DMS153 (cell line): ENCODE measurements around the gene TMEM179B.
"Not testable (repeated sequence)": the region's sequence is repeated elsewhere in the genome, so short reads cannot be mapped to it uniquely, and the experiment has no call there.

ENCODE experiments used
- DNase-seq: peaks from one replicate; lab custom pipeline; 2025; lab: John Stamatoyannopoulos, UW

TMEM179B gene

DNA sequence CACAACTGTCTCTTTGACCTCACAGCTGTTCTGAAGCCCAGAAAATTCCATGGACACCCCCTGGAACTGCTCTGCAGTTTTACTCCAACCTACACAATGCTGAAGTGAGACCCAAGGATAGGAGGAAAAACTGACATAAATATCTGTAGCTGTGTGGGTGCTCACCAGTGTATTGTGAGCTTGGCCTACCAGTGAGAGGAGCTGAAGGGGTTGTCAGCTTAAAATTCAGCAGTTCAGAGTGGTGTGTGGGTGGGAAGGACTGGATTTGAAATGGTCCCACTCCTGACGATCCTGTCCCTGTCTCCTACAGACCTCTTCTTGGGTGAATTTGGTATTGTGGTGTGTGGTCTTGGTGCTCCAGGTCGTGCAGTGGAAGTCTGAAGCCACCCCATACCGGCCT, 2.4 kb downstream of the TMEM179B start:
- no peak for DNase-seq

DNA sequence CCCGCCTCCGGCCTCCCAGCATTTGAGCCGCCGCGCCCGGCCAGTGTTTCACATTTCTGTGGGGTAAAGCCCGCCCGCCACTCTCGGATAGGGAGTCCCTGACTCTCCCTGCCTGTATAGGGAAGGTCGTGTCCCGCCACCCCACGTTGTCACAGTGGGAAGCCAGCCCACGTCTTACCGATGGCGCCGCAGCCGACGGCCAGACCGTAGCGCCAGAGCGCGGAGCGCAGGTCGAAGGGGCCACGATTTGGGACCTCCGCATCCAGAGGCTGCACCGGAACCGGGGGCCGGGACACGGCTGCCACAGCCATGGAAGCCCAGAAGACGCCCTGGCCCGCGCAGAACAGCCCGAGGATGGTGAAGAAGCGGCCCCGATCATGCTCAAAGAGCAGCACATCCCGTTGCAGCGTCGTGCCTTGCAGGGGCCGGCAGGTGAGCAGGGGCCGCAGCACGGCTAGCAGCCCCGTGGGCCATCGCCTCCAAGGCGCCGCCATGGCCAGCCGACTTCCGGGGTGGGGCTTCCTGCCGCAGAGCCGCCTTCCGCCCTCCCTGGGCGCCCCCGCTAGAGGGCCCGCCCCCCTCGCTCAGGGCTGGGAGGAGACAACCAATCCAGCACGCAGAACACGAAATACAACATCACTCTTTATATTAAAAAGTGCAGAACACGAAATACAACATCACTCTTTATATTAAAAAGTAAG, 4.4 kb downstream of the TMEM179B start, which contains the start of gene TMEM223:
Gene TMEM223, minus strand, starts transcription at position 506 of the 701 bp plus-strand sequence. Its CDS starts 12 bp downstream, at position 494.
- peak; percentile 55 for DNase-seq

DNA sequence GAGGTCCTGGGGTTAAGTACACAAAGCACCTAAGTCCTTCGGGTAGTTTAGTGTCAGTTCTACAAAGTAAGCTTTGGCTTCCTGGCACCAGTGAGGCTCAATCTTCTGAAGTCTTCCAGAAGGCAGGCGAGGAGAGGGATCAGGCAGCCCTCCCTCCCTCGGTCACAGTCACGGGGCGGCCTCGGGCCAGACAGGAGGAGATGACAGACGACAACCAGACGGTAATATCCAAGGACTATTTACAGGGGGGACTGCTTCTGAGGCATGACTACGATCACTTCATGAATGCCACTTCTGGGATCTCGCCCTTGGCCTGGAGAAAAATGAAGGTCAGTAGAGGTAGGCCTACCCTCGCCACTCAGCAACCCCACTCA, 5.0 kb downstream of the TMEM179B start:
- DNase-seq, result no peak

DNA sequence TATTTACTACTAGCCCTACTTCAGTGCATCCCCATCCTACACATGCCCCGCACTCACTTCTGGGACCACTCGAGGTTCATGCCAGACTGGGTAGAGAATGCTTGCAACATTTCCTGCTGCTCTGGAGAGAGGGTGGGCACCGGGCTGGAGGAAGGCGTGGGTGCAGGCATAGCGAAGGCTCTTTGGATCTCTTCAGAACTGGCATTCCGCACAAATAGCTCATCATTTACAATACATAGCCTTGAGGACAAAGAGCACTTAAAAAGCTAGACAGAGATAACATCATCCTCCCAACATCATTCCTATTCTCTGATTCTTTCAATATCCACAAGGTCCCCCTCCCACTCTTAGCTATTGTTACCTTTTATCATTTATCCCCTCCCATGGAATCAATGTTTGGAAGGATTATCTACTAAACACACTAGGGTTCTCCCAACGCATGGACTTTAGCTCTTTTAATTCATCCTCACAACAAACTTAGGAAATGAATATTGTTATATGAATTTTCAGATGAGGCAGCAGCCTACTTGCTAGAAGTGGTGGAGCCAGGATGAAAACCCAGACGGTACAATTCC, 7.1 kb downstream of the TMEM179B start:
- DNase-seq, result no peak

DNA sequence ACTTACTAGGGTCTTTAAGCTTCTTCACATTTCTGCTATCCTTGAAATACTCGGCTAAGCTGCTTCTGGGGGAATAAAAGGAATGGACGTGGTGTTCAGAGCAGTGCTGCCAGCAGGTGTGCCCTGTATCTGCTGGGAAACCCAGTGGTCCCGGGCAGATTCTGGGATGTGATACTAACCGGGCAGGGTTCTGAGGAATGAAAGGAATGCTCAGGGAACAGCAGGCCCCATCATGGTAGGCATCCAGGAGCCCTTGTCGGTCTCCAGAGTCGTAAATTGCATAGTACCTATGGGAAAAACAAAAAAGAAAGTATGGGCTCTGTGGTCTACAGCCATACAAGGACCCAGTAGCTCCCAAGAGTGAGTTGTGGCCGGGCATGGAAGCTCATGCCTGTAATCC, 9.1 kb downstream of the TMEM179B start:
- no peak for DNase-seq

DNA sequence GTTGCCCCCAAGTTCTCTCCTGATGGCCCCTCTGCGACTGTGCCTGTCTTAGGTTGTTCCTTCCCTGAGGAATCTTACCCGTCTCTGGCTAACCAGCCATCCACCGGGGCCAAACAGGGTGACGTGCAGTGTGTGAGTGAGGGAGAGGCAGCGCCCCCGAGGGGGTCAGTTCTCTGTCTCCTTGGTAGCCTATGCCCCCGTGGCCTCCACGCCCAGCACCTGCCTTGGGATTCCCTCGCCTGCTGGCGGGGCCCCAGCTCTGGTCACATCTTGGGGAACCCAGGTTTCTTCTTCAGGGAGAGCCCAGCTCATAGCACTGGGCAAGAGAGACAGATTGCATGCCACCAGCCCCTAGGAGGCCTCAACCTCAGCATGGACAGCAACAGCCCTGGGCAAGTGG, 12.3 kb downstream of the TMEM179B start:
- DNase-seq, result no peak

DNA sequence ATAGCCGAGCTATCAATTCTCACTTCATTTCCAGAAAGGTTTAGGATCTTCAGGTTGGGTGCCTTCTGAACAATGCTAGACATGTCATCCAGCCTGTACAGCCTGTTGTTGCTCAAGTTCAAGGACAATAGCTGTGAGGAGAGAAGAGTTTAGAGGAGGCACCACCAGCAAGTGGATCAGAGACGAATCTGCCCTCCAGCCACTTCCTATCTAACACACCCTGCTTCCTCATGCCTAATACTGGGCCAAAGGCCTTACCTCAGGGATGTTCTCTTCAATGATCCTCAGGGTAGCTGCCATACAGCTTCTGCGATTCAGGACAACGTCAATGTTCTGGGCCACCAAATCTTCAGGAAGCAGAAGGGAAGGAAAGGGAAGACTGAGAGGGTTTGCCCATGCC, 13.9 kb downstream of the TMEM179B start:
- DNase-seq, result no peak

DNA sequence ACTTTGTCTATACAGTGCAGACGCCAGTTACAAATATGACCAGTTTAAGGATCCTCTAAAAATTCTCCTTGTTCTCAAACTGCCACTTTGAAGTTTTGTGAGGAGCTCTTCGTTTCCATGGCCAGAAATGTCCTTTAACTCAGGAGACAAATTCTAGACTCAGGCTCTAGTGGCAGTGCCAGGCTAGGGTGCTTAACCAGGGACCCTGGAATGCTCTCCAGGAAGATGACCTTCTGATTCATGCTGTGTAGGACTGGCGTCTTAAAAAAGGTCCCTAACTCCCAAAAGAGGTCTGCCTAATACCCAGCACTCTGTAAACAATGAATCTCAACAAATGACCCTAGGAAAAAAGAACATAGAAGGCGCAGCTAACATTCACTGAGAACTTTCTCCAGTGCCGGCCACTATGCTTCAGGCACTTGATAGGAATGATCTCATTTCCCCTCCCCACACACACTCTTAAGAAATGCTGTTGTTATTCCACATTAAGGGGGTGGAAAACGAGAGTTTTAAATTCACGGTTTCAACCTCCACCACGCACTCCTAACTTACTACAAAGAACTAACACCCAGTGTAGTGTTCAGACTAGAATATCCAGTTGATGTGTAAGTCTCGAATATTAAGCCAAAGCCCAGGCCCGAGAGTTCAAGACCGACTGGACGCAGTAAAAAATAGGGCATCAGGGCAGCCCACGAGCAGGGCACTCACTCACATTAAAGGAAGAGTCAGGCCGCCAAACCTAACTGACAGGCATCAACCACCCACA, 17.3 kb downstream of the TMEM179B start:
- DNase-seq, result no peak

DNA sequence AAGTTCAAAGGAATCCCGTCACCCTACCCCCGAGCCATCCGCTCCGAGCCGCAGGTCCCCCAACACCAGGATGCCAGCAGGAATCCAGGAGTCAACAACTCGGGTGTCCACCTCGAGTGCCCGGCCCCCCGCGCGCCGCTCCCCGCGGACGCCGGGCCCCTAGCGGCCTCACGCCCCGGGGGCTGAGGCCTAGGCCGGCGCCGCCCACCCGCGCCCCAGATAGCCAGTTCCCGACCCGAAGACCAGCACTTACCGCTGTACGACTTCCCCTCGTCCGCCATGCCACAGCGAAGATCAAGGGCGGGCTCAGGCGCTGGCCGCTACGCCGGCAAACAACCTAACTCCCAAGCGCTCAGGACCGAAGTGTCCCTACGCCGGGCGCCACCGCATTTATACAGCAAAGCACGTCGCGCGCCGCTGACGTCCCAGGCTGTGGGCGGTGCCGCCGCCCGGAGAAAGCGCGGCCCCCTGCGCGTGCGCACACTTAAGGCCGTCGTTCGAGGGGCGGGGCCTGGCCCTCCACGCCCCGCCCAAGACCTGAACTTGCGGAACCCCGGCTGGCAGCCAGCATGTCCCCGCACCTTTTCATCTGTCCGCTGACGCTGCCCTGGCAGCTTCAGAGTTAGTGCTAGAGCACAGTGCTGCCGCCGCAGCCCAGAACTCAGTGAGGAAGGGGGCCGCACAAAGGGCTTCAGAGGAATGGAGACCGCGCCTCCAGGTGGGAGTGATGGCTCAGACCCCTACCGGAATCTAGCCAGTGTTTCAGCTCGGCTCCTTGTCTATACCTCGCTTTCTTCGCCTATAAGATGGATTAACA, 18.1 kb downstream of the TMEM179B start, which contains the start of gene NXF1:
Gene NXF1, minus strand, starts transcription at position 365 of the 817 bp plus-strand sequence. Its CDS starts 84 bp downstream, at position 281.
- peak; percentile 84 for DNase-seq

DNA sequence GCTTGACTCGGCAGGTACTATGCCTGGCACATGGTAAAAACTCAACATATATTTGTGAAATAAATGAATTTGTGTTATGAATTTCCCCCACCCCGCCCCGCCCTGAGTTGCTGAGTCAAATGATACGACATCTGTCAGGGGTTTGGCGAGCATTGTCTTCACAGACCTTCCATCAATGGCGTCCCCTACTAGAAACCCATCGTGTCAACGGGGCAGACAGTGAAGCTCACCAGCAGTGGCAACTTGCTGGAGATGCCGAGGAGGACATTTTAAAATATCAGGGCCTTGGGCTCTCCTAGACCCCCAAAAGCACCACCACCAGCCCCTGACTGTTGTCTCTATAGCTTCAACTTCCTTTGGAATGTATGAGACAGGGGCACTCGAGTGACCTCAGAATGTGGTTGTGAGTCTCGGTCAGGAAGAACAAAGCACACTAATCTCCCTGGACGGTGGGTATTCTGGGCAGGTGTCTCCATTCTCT, 18.8 kb downstream of the TMEM179B start:
- no peak for DNase-seq

DNA sequence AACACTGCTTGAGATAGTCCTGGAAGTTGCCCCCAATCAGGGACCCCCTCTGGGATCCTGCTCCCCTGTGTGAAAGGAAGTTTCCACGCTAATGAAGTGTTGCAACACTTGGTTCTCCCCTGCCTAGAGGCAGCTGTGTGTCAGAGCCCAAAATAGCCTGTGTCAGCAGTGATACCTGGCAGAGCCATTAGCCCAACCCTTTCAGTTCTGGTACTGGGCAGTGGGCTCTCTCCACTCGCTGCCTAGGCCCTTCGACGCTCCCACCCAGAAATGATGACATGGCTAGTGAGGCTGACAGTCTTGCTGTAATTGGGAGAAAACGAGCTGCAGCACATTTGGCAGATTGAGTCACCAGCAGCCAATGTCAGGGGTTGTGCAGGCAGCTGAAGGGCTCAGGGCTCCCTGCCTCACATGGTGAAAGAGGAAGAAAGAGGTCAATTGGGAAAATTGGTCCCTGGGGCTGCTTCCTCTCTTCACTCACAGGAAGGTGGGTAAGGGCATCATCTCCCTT, 19.5 kb downstream of the TMEM179B start:
- DNase-seq, result no peak

DNA sequence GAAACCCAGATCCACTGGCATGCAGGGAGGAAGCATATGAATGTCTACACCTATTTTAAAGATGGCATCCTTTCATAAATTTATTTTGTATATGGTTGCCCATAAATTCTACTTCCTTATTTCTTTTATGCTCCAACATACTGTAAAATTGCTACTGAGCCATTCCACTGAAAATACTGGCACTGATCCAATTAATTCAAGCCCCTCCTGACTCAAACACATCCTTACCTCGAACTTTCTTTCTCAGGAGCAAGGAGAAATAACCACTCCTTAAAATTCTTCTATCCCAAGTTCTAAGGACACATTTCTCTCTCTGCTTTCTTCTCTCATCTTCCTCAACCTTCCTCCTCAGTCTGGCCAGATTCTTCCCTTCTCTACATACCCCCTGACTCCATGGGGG, 23.5 kb downstream of the TMEM179B start:
- DNase-seq, result no peak

DNA sequence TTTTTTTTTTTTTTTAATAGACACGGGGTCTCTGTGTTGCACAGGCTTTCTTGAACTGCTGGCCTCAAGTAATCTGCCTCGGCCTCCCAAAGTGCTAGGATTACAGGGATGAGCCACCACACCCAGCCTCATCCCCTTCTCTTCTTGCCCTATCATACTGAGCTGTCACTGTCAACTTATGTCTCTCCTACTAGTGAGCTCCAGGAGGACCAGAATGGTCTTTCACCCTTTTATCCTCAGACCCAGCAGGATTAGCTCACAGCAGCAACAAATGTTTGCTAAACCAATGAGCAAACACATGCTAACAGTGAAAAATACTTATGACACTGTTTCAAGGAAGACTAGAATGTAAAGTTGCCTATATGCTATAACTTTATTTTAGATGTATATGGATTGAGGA, 24.5 kb downstream of the TMEM179B start:
- no peak for DNase-seq

DNA sequence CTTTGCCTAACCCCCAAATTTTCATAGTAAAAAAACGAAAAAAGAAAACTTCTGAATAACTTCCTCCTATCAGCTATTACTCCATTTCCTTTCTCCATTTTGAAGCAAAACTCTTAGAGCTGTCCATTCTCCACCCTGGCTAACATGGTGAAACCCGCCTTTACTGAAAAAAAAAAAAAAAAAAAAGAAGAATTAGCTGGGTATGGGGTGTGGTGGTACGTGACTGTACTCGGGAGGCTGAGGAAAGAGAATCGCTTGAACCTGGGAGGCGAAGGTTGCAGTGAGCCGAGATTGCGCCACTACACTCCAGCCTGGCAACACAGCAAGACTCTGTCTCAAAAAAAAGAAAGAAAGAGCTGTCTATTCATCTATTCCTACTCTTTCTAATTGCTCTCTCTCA, 29.4 kb downstream of the TMEM179B start:
- DNase-seq, result no peak

DNA sequence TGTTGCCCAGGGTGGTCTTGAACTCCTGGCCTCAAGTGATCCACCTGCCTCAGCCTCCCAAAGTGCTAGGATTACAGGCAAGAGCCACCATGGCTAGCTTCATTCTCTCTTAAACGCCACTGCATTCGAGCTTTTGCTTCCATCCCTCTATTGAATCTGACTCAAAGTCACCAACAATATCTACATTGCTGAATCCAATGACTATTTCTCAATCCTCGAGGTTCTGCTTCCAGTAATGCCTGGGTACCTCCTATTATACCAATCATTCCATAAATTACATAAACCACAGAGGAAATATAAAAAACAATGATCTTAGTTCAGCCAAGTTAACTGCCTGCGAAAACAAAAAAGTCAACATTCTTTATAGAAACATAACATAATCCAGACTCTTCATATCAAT, 29.9 kb downstream of the TMEM179B start:
- no peak for DNase-seq

DNA sequence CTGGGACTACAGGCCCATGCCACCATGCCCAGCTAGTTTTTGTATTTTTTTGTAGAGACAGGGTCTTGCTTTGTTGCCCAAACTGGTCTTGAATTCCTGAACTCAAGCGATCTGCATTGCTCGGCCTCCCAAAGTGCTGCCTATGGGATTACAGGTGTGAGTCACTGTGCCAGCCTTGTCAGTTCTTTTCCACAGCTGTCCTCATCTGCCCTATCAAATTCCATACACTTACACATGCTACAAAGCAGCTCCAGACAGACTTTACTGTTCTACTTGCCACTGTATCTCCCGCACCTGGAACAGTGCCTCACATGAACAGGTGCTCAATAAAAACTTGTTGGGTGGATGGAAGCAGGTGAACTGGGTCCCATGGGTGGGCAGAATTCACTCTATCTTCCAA, 36.5 kb downstream of the TMEM179B start:
- DNase-seq, result no peak

DNA sequence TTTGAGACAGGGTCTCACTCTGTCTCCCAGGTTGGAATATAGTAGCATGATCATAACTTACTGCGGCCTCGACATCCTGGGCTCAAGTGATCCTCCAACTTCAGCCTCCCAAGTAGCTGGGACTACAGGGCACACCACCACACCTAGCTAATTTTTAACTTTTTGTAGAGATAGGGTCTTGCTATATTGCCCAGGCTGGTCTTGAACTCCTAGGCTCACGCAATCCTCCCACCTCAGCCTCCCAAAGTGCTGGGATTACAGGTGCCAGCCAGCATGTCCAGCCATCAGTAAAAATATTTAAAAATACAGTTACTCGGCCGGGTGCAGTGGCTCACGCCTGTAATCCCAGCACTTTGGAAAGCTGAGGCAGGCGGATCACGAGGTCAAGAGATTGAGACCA, 40.9 kb downstream of the TMEM179B start:
- DNase-seq, result not testable (repeated sequence)

DNA sequence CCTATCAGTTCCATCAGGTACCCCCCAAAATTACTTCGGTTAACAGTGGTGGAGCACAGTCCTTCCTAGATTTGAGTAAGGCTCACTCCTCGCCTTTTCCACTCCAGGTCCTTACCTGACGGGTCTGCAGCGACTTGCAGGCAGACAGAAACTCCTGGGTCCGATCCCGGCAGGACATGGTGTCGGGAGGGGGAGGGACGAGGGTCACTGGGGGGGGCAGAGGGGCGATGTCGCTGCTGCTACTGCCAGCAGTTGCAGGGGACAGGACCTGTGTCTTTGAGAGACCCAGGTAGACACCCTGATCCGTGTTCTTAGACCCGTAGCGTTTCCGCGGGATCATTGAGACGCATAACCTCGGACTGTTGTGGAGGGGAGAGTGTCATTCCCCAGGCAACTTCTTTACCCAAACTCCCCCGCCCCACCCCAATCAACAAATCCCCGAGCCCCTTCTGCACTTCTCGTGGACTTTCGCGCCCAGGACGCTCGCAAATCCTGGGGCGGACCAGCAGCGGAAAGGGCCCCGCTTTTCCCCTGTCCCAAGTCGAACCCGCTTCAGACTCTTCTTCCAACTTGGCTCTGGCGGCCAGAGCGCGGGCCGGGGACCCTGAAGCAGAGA, 43.8 kb downstream of the TMEM179B start:
- DNase-seq, result no peak

DNA sequence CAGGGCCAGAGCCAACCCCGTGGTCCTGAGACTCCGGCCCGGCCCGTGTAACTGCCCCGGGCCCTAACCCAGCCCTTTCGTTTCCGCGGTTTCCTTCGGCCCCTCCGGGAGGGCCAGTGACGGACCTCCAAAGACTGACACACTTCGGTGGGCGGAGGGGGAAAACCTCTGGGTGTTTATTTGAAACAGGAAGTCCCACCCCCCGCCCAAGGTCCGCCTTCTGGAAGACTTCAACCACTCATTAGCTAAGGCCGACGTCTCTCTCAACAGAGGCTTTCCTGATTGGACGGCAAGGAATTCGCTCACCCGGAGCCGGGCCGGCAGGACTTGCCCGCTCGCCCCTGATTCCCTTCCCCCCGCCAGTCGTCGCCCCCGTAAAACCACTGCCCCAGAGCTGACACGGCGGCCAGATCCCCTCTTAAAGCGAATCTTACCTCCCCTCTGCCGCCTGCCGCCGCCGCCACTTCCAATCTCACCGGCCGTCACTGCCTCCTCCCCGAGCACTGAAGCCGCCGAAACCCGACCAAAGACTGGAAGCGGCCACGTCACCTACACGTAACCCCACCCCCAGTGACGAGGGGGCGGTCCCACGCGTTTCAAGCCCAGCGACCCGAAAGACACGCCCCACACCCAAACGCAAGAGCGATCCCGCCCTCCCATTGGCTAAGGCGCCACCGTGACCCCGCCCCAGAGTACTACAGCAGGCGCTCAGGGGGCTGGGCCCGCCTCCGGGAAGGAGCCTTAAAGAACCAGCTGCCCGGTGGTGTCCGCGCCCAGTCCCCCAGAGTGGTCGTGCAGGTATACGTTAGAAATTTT, 44.5 kb downstream of the TMEM179B start, which contains the start of gene STX5:
Gene STX5, minus strand, starts transcription at position 532 of the 816 bp plus-strand sequence. CDS start 808 bp downstream, outside the sequence.
- DNase-seq, result peak; percentile 90
